Astrocyte (in vitro differentiated cells and primary cell): Measurements from ENCODE around the gene CDH11.

Experiments used
- EZH2 ChIP-seq: IDR thresholded peaks from 2 replicates; pipeline ENCODE4 v1.6.1; 2012; ENCODE audit warnings: mild to moderate bottlenecking, low read length, inconsistent platforms; ENCODE audit not compliant: insufficient read depth
- TF ChIP-seq, protein P1 (sequence below): IDR thresholded peaks from 2 replicates; pipeline ENCODE4 v1.5.1; 2011; ENCODE audit warnings: low read depth, mild to moderate bottlenecking, inconsistent platforms, low read length, moderate library complexity; ENCODE audit not compliant: insufficient read depth

DNA sequence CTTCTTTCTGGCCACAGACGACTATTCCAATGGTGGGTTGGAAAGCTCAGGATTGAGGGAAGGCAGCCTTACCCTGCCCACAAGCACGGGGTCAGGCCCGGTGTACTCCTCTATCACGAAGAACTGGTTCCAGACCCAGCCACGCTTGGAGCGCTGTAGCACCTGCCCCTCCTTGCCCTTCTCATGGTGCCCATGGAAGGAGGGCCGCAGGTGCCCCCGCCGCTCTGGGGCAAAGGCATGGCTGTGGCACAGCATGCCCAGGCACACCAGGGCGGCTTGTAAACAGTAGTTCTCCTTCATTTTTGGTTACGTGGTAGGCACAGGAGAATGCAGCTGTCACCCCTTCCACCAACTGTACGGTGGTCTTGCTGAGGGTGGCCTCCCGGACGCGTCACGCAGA is 117.3 kb downstream of the CDH11 start:
- TF ChIP-seq, protein P1, sequence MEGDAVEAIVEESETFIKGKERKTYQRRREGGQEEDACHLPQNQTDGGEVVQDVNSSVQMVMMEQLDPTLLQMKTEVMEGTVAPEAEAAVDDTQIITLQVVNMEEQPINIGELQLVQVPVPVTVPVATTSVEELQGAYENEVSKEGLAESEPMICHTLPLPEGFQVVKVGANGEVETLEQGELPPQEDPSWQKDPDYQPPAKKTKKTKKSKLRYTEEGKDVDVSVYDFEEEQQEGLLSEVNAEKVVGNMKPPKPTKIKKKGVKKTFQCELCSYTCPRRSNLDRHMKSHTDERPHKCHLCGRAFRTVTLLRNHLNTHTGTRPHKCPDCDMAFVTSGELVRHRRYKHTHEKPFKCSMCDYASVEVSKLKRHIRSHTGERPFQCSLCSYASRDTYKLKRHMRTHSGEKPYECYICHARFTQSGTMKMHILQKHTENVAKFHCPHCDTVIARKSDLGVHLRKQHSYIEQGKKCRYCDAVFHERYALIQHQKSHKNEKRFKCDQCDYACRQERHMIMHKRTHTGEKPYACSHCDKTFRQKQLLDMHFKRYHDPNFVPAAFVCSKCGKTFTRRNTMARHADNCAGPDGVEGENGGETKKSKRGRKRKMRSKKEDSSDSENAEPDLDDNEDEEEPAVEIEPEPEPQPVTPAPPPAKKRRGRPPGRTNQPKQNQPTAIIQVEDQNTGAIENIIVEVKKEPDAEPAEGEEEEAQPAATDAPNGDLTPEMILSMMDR, result no peak
- TF ChIP-seq EZH2, result no peak
